ENCODE measurements around the gene HOXD13. TPM values are rescaled to one million over a fixed set of nuclear protein-coding genes. Genes with fewer than 3 reads are reported as not detected.

HOXD13 gene
- total and polyA plus RNA-seq, 2 of the 8 experiments (the other 6 are each of a cell fraction or from before 2014, with no cell fraction given): not detected

DNA sequence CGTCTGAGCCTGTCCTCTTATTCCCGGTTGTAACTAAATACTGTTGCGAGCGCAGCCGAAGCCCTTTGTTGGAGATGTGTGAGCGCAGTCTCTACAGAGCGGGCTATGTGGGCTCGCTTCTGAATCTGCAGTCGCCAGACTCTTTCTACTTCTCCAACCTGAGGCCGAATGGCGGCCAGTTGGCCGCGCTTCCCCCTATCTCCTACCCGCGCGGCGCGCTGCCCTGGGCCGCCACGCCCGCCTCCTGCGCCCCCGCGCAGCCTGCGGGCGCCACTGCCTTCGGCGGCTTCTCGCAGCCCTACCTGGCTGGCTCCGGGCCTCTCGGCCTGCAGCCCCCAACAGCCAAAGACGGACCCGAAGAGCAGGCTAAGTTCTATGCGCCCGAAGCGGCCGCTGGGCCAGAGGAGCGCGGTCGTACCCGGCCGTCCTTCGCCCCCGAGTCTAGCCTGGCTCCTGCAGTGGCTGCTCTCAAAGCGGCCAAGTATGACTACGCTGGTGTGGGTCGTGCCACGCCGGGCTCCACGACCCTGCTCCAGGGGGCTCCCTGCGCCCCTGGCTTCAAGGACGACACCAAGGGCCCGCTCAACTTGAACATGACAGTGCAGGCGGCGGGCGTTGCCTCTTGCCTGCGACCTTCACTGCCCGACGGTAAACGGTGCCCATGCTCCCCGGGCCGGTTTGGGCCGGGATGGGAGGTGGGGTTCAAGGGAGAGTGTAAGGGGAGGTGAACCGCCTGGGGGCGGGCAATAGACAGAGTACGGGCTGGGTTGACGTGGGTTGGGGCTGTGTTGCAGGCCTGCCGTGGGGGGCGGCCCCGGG lies 7.4 kb downstream of the HOXD13 start, which contains the start of gene HOXD12:
TSS of gene HOXD12 (plus strand) at position 68 of the 819 bp plus-strand sequence. CDS start at position 75, 7 bp downstream.
- 5% methylated on average over 56 of the region's 70 CpGs; no CpG with 5 or more reads in 1 of the 2 experiments for WGBS, 2 experiments (ENCODE audit: extremely low coverage in 1 of 2, insufficient coverage in 1 of 2, insufficient read length in 1 of 2, insufficient replicate concordance in 2 of 2, low coverage in 1 of 2, low lambda C conversion rate in 2 of 2, missing lambda C conversion rate in 1 of 2)
- peak within 1 kb of the TSS; percentile 14 to 77 for H3K4me2 ChIP-seq (ENCODE audit: insufficient read depth in 1 of 2, low read depth in 2 of 2, low read length in 2 of 2)
- peak within 1 kb of the TSS; percentile 14 to 54 (median 24); a peak in 5 of 8 replicates for H3K4me3 ChIP-seq (ENCODE audit: extremely low read depth in 1 of 4, insufficient read depth in 2 of 4, low read depth in 3 of 4, low read length in 4 of 4)
- TF ChIP-seq SUZ12 (IDR thresholded peaks at IDR 0.05; ENCODE audit: low read length): peak; percentile 95
- TF ChIP-seq EZH2 (IDR thresholded peaks at IDR 0.05; ENCODE audit: low read depth, low read length, severe bottlenecking): peak; percentile 94

More for the DNA sequence above, 7.4 kb downstream of the HOXD13 start, which contains the start of gene HOXD12:
- ChIA-PET CTCF (ENCODE audit: partially characterized antibody) (interaction anchor here (0.7 to 6.5 kb wide), 2 partner anchors 9 to 18 kb away, joined by 3 to 130 read pairs; partner anchors contain the start of gene EVX2), POLR2A (ENCODE audit: partially characterized antibody) (no interaction called here)
- Histone ChIP-seq H2AK5ac (ENCODE audit: low read depth, low read length) (peak within 1 kb of the TSS; percentile 88; the same call in 1 of the 2 replicates), H4K5ac (ENCODE audit: insufficient read length, low read depth, low read length) (no peak within 1 kb of the TSS), H3K36me3 (ENCODE audit: control insufficient read depth in 2 of 4, insufficient read depth in 4 of 4, low read length in 3 of 4) (no peaks in the 10 kb centered on the region; a peak in 1 of 8 replicates), H3K4me1 (replicated peaks in 1 of 4; ENCODE audit: control insufficient read depth in 3 of 4, insufficient read depth in 4 of 4, low read length in 3 of 4) (peaks cover 0 to 31% (median 15%) of the 10 kb centered on the region in 4 experiments; a peak in 6 of 7 replicates), H2BK120ac (replicated peaks; ENCODE audit: low read depth, low read length) (no peak within 1 kb of the TSS), H3K14ac (ENCODE audit: insufficient read length) (no peak within 1 kb of the TSS), H3K56ac (replicated peaks; ENCODE audit: insufficient read length, low read depth, low read length) (no peak within 1 kb of the TSS), H3K18ac (ENCODE audit: extremely low read depth, low read length) (peak within 1 kb of the TSS; percentile 19; the same call in 1 of the 2 replicates), H2BK15ac (ENCODE audit: low read length) (peak within 1 kb of the TSS; percentile 81; the same call in 1 of the 2 replicates), H2BK12ac (ENCODE audit: low read depth, low read length) (peak within 1 kb of the TSS; percentile 94; the same call in 1 of the 2 replicates), H3K9me3 (ENCODE audit: insufficient read depth in 2 of 2, low read depth in 1 of 2, low read length in 1 of 2) (no peaks in the 10 kb centered on the region), H2BK20ac (ENCODE audit: low read length) (peak within 1 kb of the TSS; percentile 21; the same call in 1 of the 2 replicates), H3K23me2 (ENCODE audit: low read depth, low read length) (peaks cover 6% of the 10 kb centered on the region), H3K79me1 (ENCODE audit: low read depth, low read length) (no peaks in the 10 kb centered on the region), H3K23ac (ENCODE audit: insufficient read length) (no peak within 1 kb of the TSS), H2AFZ (ENCODE audit: low read length) (no peak within 1 kb of the TSS), H2BK5ac (ENCODE audit: low read depth, low read length) (no peak within 1 kb of the TSS), H4K20me1 (replicated peaks in 1 of 2; ENCODE audit: control insufficient read depth in 1 of 2, insufficient read depth in 2 of 2, low read length in 2 of 2) (peaks cover 7 to 34% of the 10 kb centered on the region in 2 experiments), H3K9ac (replicated peaks in 1 of 4; ENCODE audit: extremely low read depth in 1 of 4, low read depth in 3 of 4, low read length in 3 of 4) (no peak within 1 kb of the TSS), H3K4ac (replicated peaks; ENCODE audit: insufficient read length, low read depth, low read length) (no peak within 1 kb of the TSS), H3K79me2 (ENCODE audit: control insufficient read depth in 1 of 2, insufficient read depth in 2 of 2, low read length in 2 of 2) (no peaks in the 10 kb centered on the region), H4K8ac (ENCODE audit: extremely low read depth, insufficient read depth, low read length) (peak within 1 kb of the TSS; percentile 62), H4K91ac (replicated peaks; ENCODE audit: insufficient read length, low read length) (no peak within 1 kb of the TSS), H3K27me3 (replicated peaks in 1 of 4; ENCODE audit: control insufficient read depth in 3 of 4, extremely low read depth in 1 of 4, insufficient read depth in 3 of 4, low read length in 3 of 4) (peaks cover 79 to 99% (median 94%) of the 10 kb centered on the region in 4 experiments), H3K27ac (ENCODE audit: low read depth, low read length) (no peak within 1 kb of the TSS)
- DNase-seq (ENCODE audit: low read depth in 1 of 2, low spot score in 2 of 2): peak in 1 of 2 experiments; percentile 64
- no peak for FAIRE-seq

Data from H1 (cell line).